Neural progenitor cell (in vitro differentiated cells): Measurements from ENCODE around the gene LARP6.

Source experiments
- CTCF ChIP-seq: fragments of 200-600 bp; sonication (generic); IDR thresholded peaks from 2 replicates; pipeline ENCODE4 v1.5.1; 2017; ENCODE audit warnings: antibody characterized with exemption, mild to moderate bottlenecking
- EZH2 ChIP-seq: fragments of 200-600 bp; sonication (generic); IDR thresholded peaks from 2 replicates; pipeline ENCODE4 v1.6.1; 2017; ENCODE audit warnings: antibody characterized with exemption, mild to moderate bottlenecking, moderate library complexity
- EZH2phosphoT487 ChIP-seq: fragments of 200-600 bp; sonication (generic); IDR thresholded peaks from 2 replicates; pipeline ENCODE4 v1.6.1; 2017; ENCODE audit warnings: antibody characterized with exemption

- TF ChIP-seq CTCF (no peak), EZH2 (no peak), EZH2phosphoT487 (no peak)
Measured at GRCh38 chr15:70810916-70811578, 42.9 kb downstream of the LARP6 start.
